NCI-H526 treated with DMSO at 0.1 percent for 48 hours (cell line): ENCODE measurements around the gene TUT1.
"Not testable (repeated sequence)": the region's sequence is repeated elsewhere in the genome, so short reads cannot be mapped to it uniquely, and the experiment has no call there.

Source experiments
- DNase-seq: peaks from one replicate; lab custom pipeline; 2025; lab: John Stamatoyannopoulos, UW

Gene TUT1

GRCh38 chr11:62575837-62576236, 15.5 kb downstream of the TUT1 start:
- DNase-seq = no peak

- DNase-seq = no peak
Measured at GRCh38 chr11:62575156-62575555, 16.2 kb downstream of the TUT1 start.

- peak; percentile 32 for DNase-seq
Measured at GRCh38 chr11:62574363-62575071, 16.8 kb downstream of the TUT1 start.

DNA sequence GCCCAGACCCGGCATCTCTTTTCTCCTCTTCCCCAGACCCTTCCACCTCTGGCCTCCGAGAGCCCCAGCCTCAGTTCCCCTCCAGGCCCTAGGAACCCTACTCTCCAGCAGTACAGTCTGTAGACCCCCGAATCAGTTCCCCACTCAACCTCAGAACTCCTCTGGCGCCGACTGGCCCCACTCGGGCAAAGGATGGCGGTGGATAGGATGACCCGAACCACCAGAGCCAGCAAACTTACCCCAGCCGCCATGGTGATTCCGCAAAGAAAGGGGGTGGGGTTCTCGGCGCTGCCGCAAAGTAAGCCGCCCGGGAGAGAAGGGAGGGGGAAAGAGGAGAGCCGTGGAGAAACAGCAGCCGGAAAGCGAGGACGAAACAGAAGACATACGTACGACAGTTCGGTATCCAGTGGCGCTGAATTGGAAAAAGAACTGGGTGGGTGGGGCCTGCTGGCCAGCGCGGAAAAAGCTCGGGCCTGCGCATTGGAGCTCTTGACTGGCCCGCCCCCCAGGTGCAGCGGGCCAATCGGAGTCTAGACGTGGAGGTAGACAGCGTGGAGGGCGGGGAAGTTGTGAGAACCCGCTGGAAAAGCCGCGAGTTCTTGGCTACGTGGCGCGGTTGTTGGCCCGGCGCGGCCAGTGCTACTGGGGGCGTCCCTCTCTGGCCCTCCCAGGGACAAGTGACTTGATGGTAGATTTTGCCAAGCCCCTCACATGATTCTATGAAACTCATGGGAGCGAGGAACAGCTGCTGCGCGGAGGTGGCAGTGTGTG, 17.5 kb downstream of the TUT1 start, which contains the start of gene EEF1G:
EEF1G (minus strand) TSS at position 300 of the 771 bp plus-strand sequence; CDS start at position 251, 49 bp downstream.
- DNase-seq = peak; percentile 99

DNA sequence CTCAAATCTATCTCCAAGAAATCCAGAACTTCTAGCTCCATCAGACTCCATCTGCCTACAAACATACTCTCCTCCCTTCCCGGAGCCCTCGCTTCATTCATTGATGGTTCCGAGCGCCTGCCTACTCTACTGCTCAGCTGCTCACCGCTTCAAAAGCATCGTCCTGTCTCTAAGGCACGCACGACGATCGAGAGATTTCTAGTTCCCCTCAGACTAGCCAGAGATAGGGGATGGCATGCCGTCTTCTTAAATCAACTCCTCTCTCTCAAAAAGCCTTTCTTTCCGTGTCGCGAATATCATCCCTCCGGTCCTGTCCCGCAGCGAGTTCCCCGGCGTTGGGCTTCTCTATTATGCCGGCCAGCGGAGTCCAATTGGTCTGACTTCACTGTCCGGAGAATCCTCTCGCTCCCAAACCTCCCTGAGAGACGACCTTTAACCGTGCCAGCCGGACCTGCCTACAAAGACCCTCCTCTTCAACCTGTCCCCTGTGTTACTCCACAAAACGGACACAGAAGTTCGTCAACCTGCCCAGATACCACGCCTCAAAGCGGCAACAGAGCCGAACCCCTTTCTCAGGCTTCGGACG, 18.2 kb downstream of the TUT1 start:
- no peak for DNase-seq

GRCh38 chr11:62572431-62572830, 18.9 kb downstream of the TUT1 start:
- DNase-seq = no peak

- not testable (repeated sequence) for DNase-seq
Measured at GRCh38 chr11:62571493-62571892, 19.8 kb downstream of the TUT1 start.

GRCh38 chr11:62570903-62571302, 20.4 kb downstream of the TUT1 start:
- not testable (repeated sequence) for DNase-seq

- DNase-seq = no peak
Measured at GRCh38 chr11:62569611-62570010, 21.7 kb downstream of the TUT1 start.

GRCh38 chr11:62567018-62567633, 24.2 kb downstream of the TUT1 start:
- DNase-seq = no peak

- DNase-seq = no peak
Measured at GRCh38 chr11:62566247-62566646, 25.1 kb downstream of the TUT1 start.

DNA sequence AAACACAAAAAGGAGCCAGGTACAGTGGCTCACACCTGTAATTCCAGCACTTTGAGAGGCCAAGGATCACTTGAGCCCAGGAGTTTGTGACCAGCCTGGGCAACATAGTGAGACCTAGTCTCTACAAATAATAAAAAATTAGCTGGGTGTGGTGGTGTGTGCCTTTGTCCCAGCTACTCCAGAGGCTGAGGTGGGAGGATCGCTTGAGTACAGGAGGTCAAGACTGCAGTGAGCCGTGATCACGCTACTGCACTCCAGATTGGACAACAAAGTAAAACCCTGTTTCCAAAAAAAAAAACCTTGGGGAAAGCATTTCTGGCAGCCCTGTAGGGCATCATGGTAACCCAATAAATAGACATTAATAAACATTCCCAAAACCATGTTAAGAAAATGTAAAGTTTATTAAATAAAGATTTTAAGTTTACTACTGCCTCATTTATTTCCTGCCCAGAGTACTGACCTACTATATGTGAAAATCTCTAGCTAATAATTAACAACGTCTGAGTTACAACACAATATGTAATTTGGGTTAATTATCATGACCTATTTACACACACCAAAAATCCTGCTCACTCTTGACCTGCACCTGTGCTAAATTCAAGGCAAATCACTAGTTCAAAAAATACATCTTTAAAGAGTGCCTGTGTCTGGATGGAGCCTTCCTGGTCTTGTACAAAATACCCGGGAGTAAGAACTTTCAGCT, 26.1 kb downstream of the TUT1 start:
- DNase-seq = no peak

DNA sequence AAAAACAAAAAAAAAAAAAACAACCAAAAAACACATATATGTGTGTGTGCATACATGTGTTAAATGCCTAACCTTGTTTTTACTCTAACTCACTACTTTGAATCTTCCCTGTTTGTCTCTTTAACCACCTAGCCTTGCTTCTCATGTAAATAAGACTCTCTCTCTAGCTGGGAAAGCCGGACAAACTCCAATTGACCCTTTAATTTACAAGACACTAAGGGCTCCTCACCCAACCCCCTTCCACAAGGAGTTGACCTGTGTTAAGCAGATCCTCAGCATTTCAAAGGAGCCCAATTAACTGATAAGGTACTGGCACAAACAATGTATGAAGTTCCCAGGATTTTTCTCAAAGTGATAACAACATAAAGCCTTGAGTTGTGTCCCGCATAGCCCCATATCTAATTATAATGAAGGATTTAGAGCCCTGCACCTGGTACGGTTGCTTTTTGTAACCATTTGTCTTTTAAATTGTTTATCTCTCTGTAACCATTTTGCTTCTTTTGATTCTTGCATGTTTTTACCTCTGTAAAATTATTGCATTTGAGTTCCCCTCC, 29.6 kb downstream of the TUT1 start:
- not testable (repeated sequence) for DNase-seq

GRCh38 chr11:62560566-62561103, 30.7 kb downstream of the TUT1 start:
- DNase-seq = peak; percentile 46

- DNase-seq = not testable (repeated sequence)
Measured at GRCh38 chr11:62559626-62560025, 31.7 kb downstream of the TUT1 start.

DNA sequence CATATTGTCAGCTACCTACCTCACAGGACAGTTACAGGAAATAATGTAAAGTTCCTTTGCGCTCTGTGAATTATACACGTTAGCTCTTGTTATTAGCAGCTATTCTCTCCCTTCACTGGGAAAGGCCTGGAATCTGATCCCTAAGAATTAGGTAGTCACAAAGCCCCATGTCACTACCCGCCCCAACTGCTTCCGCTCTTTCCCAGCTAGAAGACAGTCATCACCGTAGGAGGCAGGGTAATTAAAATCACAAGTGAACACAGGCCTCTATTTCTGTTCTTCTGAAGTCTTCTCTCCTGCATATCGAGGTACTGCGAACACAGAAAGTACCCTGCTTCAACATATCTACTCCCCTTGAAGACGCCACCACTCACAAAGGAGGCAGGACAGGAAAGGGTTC, 32.1 kb downstream of the TUT1 start:
- no peak for DNase-seq

GRCh38 chr11:62558669-62559068, 32.7 kb downstream of the TUT1 start:
- DNase-seq = no peak

GRCh38 chr11:62556875-62557631, 34.3 kb downstream of the TUT1 start:
- DNase-seq = no peak

DNA sequence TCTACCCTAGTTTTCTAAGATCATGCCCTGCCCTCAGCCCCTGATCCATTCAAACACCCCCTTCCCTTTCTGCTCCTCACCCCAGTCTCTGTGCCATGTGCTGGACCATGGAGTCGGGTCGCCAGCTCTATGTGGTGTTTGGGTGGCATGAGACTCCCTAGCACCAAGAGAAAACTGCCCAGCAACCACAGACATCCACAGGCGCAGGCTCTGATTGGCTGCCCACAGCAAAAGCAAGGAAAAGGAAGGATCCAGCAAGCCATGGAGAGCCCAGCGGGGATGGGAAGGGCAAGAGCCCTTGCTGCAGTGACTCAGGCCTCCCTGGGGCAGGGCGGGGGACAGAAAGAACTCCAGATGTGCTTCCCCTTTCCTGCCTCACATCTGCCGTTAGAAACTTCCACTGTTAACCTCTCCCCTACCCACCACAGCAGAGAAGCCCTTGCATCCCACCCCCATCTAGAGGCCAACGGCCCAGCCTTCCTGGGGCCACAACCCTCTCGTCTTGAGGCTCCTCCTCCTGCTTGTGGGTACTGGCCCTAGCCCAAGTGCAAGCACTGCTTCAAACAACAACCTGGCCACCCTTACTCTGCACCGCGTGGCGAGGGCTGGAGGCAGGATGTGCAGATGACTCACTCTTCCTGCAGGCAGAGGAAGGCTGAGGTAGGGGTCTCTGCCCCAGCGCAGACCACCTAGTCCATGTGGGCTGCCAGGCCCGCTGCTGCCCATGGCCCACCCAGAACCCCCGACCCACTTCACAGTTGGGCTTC, 35.0 kb downstream of the TUT1 start:
- DNase-seq = peak; percentile 75
